HG02938 (cell line): ENCODE data around the gene UAP1L1.
A peak's percentile ranks its signal among the peaks of the same experiment; 100 is the strongest.
"Not testable (repeated sequence)": the region's sequence is repeated elsewhere in the genome, so short reads cannot be mapped to it uniquely, and the experiment has no call there.

ENCODE experiments used
- ATAC-seq: cut with Tn5 transposase; IDR thresholded peaks from one replicate; pipeline ENCODE4 v1.9.1; 2021; ENCODE audit warnings: mild to moderate bottlenecking, moderate library complexity; ENCODE audit not compliant: unreplicated experiment

UAP1L1 gene

GRCh38 chr9:137055385-137056364 lies 21.6 kb upstream of the UAP1L1 start:
- ATAC-seq = no peak

GRCh38 chr9:137056739-137057415 lies 20.4 kb upstream of the UAP1L1 start:
- no peak for ATAC-seq

- no peak for ATAC-seq
Observed at GRCh38 chr9:137057545-137057944, 19.8 kb upstream of the UAP1L1 start.

- no peak for ATAC-seq
Observed at GRCh38 chr9:137058521-137059234, 18.6 kb upstream of the UAP1L1 start.

- ATAC-seq = no peak
Observed at GRCh38 chr9:137062384-137062783, 14.9 kb upstream of the UAP1L1 start.

GRCh38 chr9:137062798-137063197 lies 14.5 kb upstream of the UAP1L1 start:
- not testable (repeated sequence) for ATAC-seq

GRCh38 chr9:137063311-137064026 lies 13.8 kb upstream of the UAP1L1 start:
- ATAC-seq = no peak

GRCh38 chr9:137064027-137064879 lies 13.1 kb upstream of the UAP1L1 start:
- ATAC-seq = no peak

- no peak for ATAC-seq
Observed at GRCh38 chr9:137064880-137065164, 12.5 kb upstream of the UAP1L1 start.

GRCh38 chr9:137065336-137065967 lies 11.9 kb upstream of the UAP1L1 start:
- no peak for ATAC-seq

- ATAC-seq = no peak
Observed at GRCh38 chr9:137066096-137066861, 11.0 kb upstream of the UAP1L1 start.

- ATAC-seq = no peak
Observed at GRCh38 chr9:137067860-137068538, 9.3 kb upstream of the UAP1L1 start.

GRCh38 chr9:137068539-137069507 lies 8.5 kb upstream of the UAP1L1 start:
- no peak for ATAC-seq

- no peak for ATAC-seq
Observed at GRCh38 chr9:137069508-137070091, 7.7 kb upstream of the UAP1L1 start.

GRCh38 chr9:137070201-137070905 lies 7.0 kb upstream of the UAP1L1 start, which contains the start of gene SAPCD2:
Gene SAPCD2 (minus strand): TSS chr9:137070557. CDS start chr9:137070460, 97 bp downstream.
- peak; percentile 78 for ATAC-seq

GRCh38 chr9:137070906-137071275 lies 6.4 kb upstream of the UAP1L1 start:
- ATAC-seq = peak; percentile 16
